HepG2 (cell line): ENCODE data around the gene CNNM4. TPM values are rescaled to one million over a fixed set of nuclear protein-coding genes. Genes with fewer than 3 reads are reported as not detected.

Source experiments
- ATAC-seq: fragments of 200-7000 bp; cut with Tn5 transposase; 3 replicates; pipeline ENCODE4 v1.9.1; 2020; ENCODE audit warnings: mild to moderate bottlenecking, moderate library complexity
- BruUV-seq: library from RNA; stranded (reverse); fragments of 400-500 nt; replicated peaks from 2 replicates; lab custom pipeline; 2021; lab: Mats Ljungman, UMichigan
- CTCF ChIA-PET: fragments of 300-600 bp; formaldehyde crosslinking; extraction: SDS; loops from one replicate; lab custom pipeline; 2021; ENCODE audit warnings: low total read pairs, inconsistent platforms, low intra/inter-chr PET ratio; lab: Yijun Ruan, JAX
- POLR2A ChIA-PET: fragments of 350-600 bp; sonication (Branson Sonifier 250); formaldehyde crosslinking; loops from one replicate; lab custom pipeline; 2020; ENCODE audit warnings: antibody characterized with exemption, inconsistent platforms; lab: Yijun Ruan, JAX
- DNase-seq: peaks from one replicate; pipeline ENCODE4 v3.0.0-alpha.2; 2015; ENCODE audit warnings: low spot score
- FAIRE-seq: peaks from 3 replicates; lab custom pipeline; 2011; peaks lifted over from hg19 to GRCh38; lab: Jason Lieb, UNC
- H2AFZ ChIP-seq: one replicate; pipeline ENCODE4 v1.6.1; 2011; ENCODE audit warnings: low read length, inconsistent platforms
- H3K27ac ChIP-seq: fragments of 300-600 bp; 3 replicates; pipeline ENCODE4 v1.8.0; 2011; ENCODE audit warnings: mixed run types, mild to moderate bottlenecking, mixed read lengths, low read length, inconsistent platforms; ENCODE audit not compliant: insufficient read depth; ENCODE audit errors: extremely low read length
- H3K27me3 ChIP-seq, 2 experiments: fragments of 200-600 bp in 1 of 2; 2 replicates in 1 of 2; 3 replicates in 1 of 2; pipeline versions ENCODE4 v1.6.0 to v1.8.0; 2011; ENCODE audit warnings: low read length in 2 of 2, mild to moderate bottlenecking in 2 of 2, moderate library complexity in 2 of 2, inconsistent platforms in 1 of 2; ENCODE audit not compliant: insufficient read depth in 2 of 2, control insufficient read depth in 1 of 2
- H3K36me3 ChIP-seq, 2 experiments: fragments of 200-600 bp in 1 of 2; replicated peaks in 1 of 2; 2 replicates in 1 of 2; 3 replicates in 1 of 2; pipeline versions ENCODE4 v1.5.1 to v1.8.0; 2011; ENCODE audit warnings: low read length in 2 of 2, inconsistent platforms in 1 of 2; ENCODE audit not compliant: insufficient read depth in 2 of 2, control insufficient read depth in 1 of 2
- H3K4me1 ChIP-seq: 2 replicates; pipeline ENCODE4 v1.5.1; 2012; ENCODE audit warnings: low read length, inconsistent platforms; ENCODE audit not compliant: insufficient read depth
- H3K4me2 ChIP-seq: 2 replicates; pipeline ENCODE4 v1.6.0; 2011; ENCODE audit warnings: low read depth, low read length, inconsistent platforms
- H3K4me3 ChIP-seq, 3 experiments: fragments of 200-600 bp in 1 of 3; sonication (generic), shearing (Covaris generic) in 1 of 3; replicated peaks in 1 of 3; 2 replicates each; pipeline ENCODE4 v1.5.1; 2011 to 2016; ENCODE audit warnings: low read length in 3 of 3, inconsistent platforms in 2 of 3, low read depth in 2 of 3, mild to moderate bottlenecking in 2 of 3, control low read depth in 1 of 3, mixed read lengths in 1 of 3; ENCODE audit not compliant: insufficient read depth in 1 of 3
- H3K79me2 ChIP-seq: one replicate; pipeline ENCODE4 v1.6.1; 2011; ENCODE audit warnings: low read length, inconsistent platforms; ENCODE audit not compliant: insufficient read depth
- H3K9ac ChIP-seq: 2 replicates; pipeline ENCODE4 v1.6.0; 2011; ENCODE audit warnings: mild to moderate bottlenecking, low read depth, low read length, inconsistent platforms; ENCODE audit not compliant: insufficient read depth
- H3K9me3 ChIP-seq: 2 replicates; pipeline ENCODE4 v1.5.1; 2012; ENCODE audit warnings: mild to moderate bottlenecking, low read length
- H4K20me1 ChIP-seq: 2 replicates; pipeline ENCODE4 v1.6.0; 2011; ENCODE audit warnings: inconsistent platforms, mild to moderate bottlenecking, low read length, moderate library complexity; ENCODE audit not compliant: insufficient read depth
- ATF1 ChIP-seq: IDR thresholded peaks from 2 replicates; pipeline ENCODE4 v1.6.1; 2016; ENCODE audit warnings: mild to moderate bottlenecking, control low read depth
- FOXP1 ChIP-seq, 2 experiments: fragments of 450-650 bp in 1 of 2; IDR thresholded peaks; 2 replicates each; pipeline ENCODE4 v1.6.1; 2017 to 2018; ENCODE audit warnings: antibody characterized with exemption in 1 of 2
- HNF1A ChIP-seq, 2 experiments: sonication (generic) in 1 of 2; formaldehyde crosslinking in 1 of 2; IDR thresholded peaks; 2 replicates each; pipeline versions ENCODE4 v1.4.0 to v1.6.1; 2016 to 2020; ENCODE audit warnings: borderline replicate concordance in 1 of 2, low read depth in 1 of 2, mild to moderate bottlenecking in 1 of 2, missing genetic modification reagents in 1 of 2
- MIXL1 ChIP-seq: IDR thresholded peaks from 2 replicates; pipeline ENCODE4 v1.6.1; 2016
- PPARG ChIP-seq: conservative IDR thresholded peaks from 2 replicates; pipeline ENCODE4 v1.6.1; 2016; ENCODE audit warnings: missing biosample characterization, missing genetic modification reagents
- PRPF4 ChIP-seq: fragments of 200-400 bp; formaldehyde crosslinking; IDR thresholded peaks from 2 replicates; pipeline ENCODE4 v1.6.1; 2016; ENCODE audit warnings: low read length, low read depth; ENCODE audit not compliant: poor library complexity, severe bottlenecking
- TAF15 ChIP-seq: fragments of 200-400 bp; formaldehyde crosslinking; IDR thresholded peaks from one replicate; pipeline ENCODE4 v1.6.1; 2018; ENCODE audit warnings: mild to moderate bottlenecking, low read depth, low read length; ENCODE audit not compliant: poor library complexity, severe bottlenecking
- ZBTB33 ChIP-seq: sonication (generic); formaldehyde crosslinking; IDR thresholded peaks from 2 replicates; pipeline ENCODE4 v1.4.0; 2020; ENCODE audit warnings: missing genetic modification reagents
- ZBTB42 ChIP-seq: sonication (generic); formaldehyde crosslinking; IDR thresholded peaks from 2 replicates; pipeline ENCODE4 v1.5.0; 2020; ENCODE audit warnings: mild to moderate bottlenecking, missing genetic modification reagents
- ZNF331 ChIP-seq: sonication (generic); formaldehyde crosslinking; IDR thresholded peaks from 2 replicates; pipeline ENCODE4 v1.4.0; 2020; ENCODE audit warnings: missing genetic modification reagents
- ZNF547 ChIP-seq: sonication (generic); formaldehyde crosslinking; IDR thresholded peaks from 2 replicates; pipeline ENCODE4 v1.5.1; 2020; ENCODE audit warnings: mild to moderate bottlenecking, missing genetic modification reagents
- ZNF652 ChIP-seq: IDR thresholded peaks from 2 replicates; pipeline ENCODE4 v1.6.1; 2016; ENCODE audit warnings: low read depth, borderline replicate concordance
- ZNF770 ChIP-seq: sonication (generic); formaldehyde crosslinking; IDR thresholded peaks from 2 replicates; pipeline ENCODE4 v1.5.0; 2020; ENCODE audit warnings: mild to moderate bottlenecking, missing genetic modification reagents
- WGBS: methylation state at CpG from one replicate; pipeline ENCODE4 v1.1.6; 2017; ENCODE audit warnings: low lambda C conversion rate; 5-methylcytosine and 5-hydroxymethylcytosine counted together
- in situ Hi-C: cut with HindIII; loops from 2 replicates; pipeline ENCODE4 v1.10.0; 2017; ENCODE audit warnings: low pct_unique_long_range_greater_than_20kb; ENCODE audit not compliant: extremely low pct_ligation_motif_present
- intact Hi-C: fragments of 100-400 bp; cut with micrococcal nuclease; formaldehyde crosslinking; loops from one replicate; pipeline ENCODE4 v1.10.0; 2022; ENCODE audit not compliant: unreplicated experiment
- polyA plus RNA-seq, 8 experiments: library from polyadenylated mRNA; depleted of rRNA in 3 of 8; stranded (reverse) in 7 of 8; unstranded in 1 of 8; fragments of >200 nt; fragmentation: Illumina TruSeq in 4 of 8; extraction: Trizol in 4 of 8; gene quantifications; 2 replicates each; pipeline versions ENCODE4 v1.2.1 to v1.2.3, GENCODE V29; 2011 to 2016; ENCODE audit warnings: low read depth in 4 of 8, missing spikeins in 1 of 8, mixed read lengths in 1 of 8; ENCODE audit not compliant: insufficient read depth in 1 of 8
- total RNA-seq, 5 experiments: library from RNA; depleted of rRNA; stranded (reverse); fragments of >200 nt; fragmentation: Illumina TruSeq; extraction: Trizol; gene quantifications; 2 replicates each; pipeline ENCODE4 v1.2.3, GENCODE V29; 2016; ENCODE audit warnings: low read depth in 1 of 5

CNNM4 gene
- total and polyA plus RNA-seq, 2 of the 13 experiments (the other 11 are each of a cell fraction or from before 2014, with no cell fraction given): 5.9 to 8.4 TPM

- DNase-seq: peak; percentile 58
- H3K4me2 ChIP-seq: no peak overlapping the region
- H3K79me2 ChIP-seq: no peaks in the 10 kb centered on the region
- H3K27me3 ChIP-seq: no peaks in the 10 kb centered on the region
- intact Hi-C loops: no loop called here
- no peak overlapping the region for H2AFZ ChIP-seq
- H3K27ac ChIP-seq: peak overlapping the region; percentile 50
- POLR2A ChIA-PET: interaction anchor here (3.1 kb wide), 1 partner anchor 9 kb away, joined by 22 read pairs; the partner anchor contains the start of gene CNNM3
- BruUV-seq: no TSS peak
- CTCF ChIA-PET: no interaction called here
- H3K4me3 ChIP-seq: no peak overlapping the region
- no peak for ATAC-seq
- no peak for TF ChIP-seq MIXL1 (CRISPR knock-in tag)
- no peak for TF ChIP-seq ZBTB42 (CRISPR knock-in tag)
- TF ChIP-seq ZNF770: no peak
- no peak for TF ChIP-seq FOXP1 (IDR thresholded peaks at IDR 0.05)
- TF ChIP-seq FOXP1 (CRISPR knock-in tag; IDR thresholded peaks at IDR 0.05): peak; percentile 7; the same call in 1 of the 2 replicates
- TF ChIP-seq PRPF4: peak; percentile 41
- TF ChIP-seq ZNF652 (CRISPR knock-in tag): peak; percentile 75
- TF ChIP-seq ZNF331 (CRISPR knock-in tag): no peak
- 0 out of 2 replicates have a peak, but pooled peaks have one; percentile 6 for TF ChIP-seq HNF1A (IDR thresholded peaks at IDR 0.05; ENCODE audit: low read depth)
- TF ChIP-seq HNF1A (CRISPR knock-in tag; IDR thresholded peaks at IDR 0.05; ENCODE audit: borderline replicate concordance): no peak
- TF ChIP-seq TAF15: no peak
- no peak for TF ChIP-seq ZNF547 (CRISPR knock-in tag)
- TF ChIP-seq PPARG (CRISPR knock-in tag): no peak
- no peak for TF ChIP-seq ATF1 (CRISPR knock-in tag)
- peak; percentile 72 for TF ChIP-seq ZBTB33 (CRISPR knock-in tag)
- TF ChIP-seq, all 625 proteins: peak for 5
- in situ Hi-C loops: no loop called here
- Histone ChIP-seq H3K36me3 (peaks cover 0 to 4% of the 10 kb centered on the region in 2 experiments; a peak in 1 of 5 replicates), H3K9ac (no peak overlapping the region), H3K4me1 (peaks cover 59% of the 10 kb centered on the region), H4K20me1 (no peaks in the 10 kb centered on the region), H3K9me3 (no peaks in the 10 kb centered on the region)
- FAIRE-seq: no peak
- WGBS: 95% methylated on average over 23 of the region's 23 CpGs
These were observed 45.9 kb downstream of the CNNM4 start for GRCh38 chr2:96806468-96807126.
